Thyroid gland (tissue), 4 donors: ENCODE results near the gene SLC31A2.

Source experiments
- POLR2A ChIP-seq, 2 donors: fragments of 450-650 bp; IDR thresholded peaks; one replicate each; pipeline ENCODE4 v1.6.1; 2017; ENCODE audit warnings: antibody characterized with exemption in 2 of 2, mild to moderate bottlenecking in 2 of 2, moderate library complexity in 1 of 2
- TF ChIP-seq, protein P1 (sequence below), 6 experiments: fragments of 200-600 bp in 3 of 6; fragments of 450-650 bp in 3 of 6; sonication (generic) in 3 of 6; IDR thresholded peaks; one replicate each; pipeline ENCODE4 v1.5.1; 2016 to 2019; ENCODE audit warnings: antibody characterized with exemption in 6 of 6, mild to moderate bottlenecking in 2 of 6, inconsistent platforms in 1 of 6, moderate library complexity in 1 of 6

DNA sequence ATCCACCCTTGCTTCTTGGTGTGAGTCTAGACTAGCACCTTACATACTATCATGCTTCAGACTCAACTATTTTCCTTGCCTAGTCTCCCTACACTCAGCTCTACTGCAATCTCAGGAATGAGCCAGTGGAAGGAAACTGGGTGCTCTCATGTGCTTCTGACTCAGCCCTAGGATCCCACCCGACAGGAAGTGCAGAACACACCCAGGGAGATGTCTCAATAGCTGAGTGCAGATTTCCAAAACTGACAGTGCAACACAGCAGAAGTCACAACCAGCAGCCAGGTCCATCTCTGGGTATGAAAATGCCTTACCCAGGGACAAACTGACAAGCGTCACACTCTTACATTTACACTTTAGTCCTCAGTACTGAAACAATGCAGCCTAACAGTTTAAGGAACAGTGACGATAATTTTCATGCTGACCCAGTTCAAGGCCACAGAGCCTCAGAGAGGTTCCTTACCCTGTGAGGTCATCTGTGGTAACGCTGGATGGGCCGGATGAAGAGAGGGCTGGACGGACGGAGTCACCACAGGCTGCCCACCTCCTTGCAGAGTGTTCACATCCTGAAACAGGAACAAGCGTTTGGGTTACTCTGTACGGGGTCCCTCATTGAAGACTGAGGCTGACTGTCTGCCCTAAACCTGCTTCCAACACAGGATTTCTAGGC lies 37.3 kb downstream of the SLC31A2 start:
- TF ChIP-seq POLR2A (IDR thresholded peaks at IDR 0.05), result no peak
- TF ChIP-seq, protein P1, sequence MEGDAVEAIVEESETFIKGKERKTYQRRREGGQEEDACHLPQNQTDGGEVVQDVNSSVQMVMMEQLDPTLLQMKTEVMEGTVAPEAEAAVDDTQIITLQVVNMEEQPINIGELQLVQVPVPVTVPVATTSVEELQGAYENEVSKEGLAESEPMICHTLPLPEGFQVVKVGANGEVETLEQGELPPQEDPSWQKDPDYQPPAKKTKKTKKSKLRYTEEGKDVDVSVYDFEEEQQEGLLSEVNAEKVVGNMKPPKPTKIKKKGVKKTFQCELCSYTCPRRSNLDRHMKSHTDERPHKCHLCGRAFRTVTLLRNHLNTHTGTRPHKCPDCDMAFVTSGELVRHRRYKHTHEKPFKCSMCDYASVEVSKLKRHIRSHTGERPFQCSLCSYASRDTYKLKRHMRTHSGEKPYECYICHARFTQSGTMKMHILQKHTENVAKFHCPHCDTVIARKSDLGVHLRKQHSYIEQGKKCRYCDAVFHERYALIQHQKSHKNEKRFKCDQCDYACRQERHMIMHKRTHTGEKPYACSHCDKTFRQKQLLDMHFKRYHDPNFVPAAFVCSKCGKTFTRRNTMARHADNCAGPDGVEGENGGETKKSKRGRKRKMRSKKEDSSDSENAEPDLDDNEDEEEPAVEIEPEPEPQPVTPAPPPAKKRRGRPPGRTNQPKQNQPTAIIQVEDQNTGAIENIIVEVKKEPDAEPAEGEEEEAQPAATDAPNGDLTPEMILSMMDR (IDR thresholded peaks at IDR 0.05), result no peak
